GM19239 (cell line): ENCODE measurements around the gene SLC17A9.

Experiments used
- DNase-seq: peaks from one replicate; pipeline ENCODE4 v3.0.0; 2011; ENCODE audit warnings: low spot score; ENCODE audit not compliant: insufficient read length
- FAIRE-seq: peaks from 2 replicates; lab custom pipeline; 2011; peaks lifted over from hg19 to GRCh38; lab: Jason Lieb, UNC

Gene SLC17A9

GRCh38 chr20:63013207-63013606 lies 60.7 kb downstream of the SLC17A9 start:
- FAIRE-seq (peak; percentile 68), DNase-seq (no peak)

GRCh38 chr20:63014287-63014686 lies 61.8 kb downstream of the SLC17A9 start:
- DNase-seq (no peak), FAIRE-seq (no peak)

- FAIRE-seq: peak; percentile 73
- no peak for DNase-seq
These were observed 62.2 kb downstream of the SLC17A9 start for GRCh38 chr20:63014710-63015109.

- DNase-seq (no peak), FAIRE-seq (no peak)
These were observed 62.7 kb downstream of the SLC17A9 start for GRCh38 chr20:63015147-63015661.

- FAIRE-seq: no peak
- DNase-seq: no peak
These were observed 63.3 kb downstream of the SLC17A9 start for GRCh38 chr20:63015662-63016361.

- DNase-seq: no peak
- FAIRE-seq: no peak
These were observed 64.1 kb downstream of the SLC17A9 start for GRCh38 chr20:63016514-63017075.

- no peak for DNase-seq
- FAIRE-seq: no peak
These were observed 64.7 kb downstream of the SLC17A9 start for GRCh38 chr20:63017076-63017825.

GRCh38 chr20:63017826-63018411 lies 65.4 kb downstream of the SLC17A9 start:
- DNase-seq (no peak), FAIRE-seq (no peak)
